Progenitor cell of endocrine pancreas (in vitro differentiated cells): ENCODE results near the gene OR51G2. TPM values are rescaled to one million over a fixed set of nuclear protein-coding genes. Genes with fewer than 3 reads are reported as not detected.

Source experiments
- DNase-seq: peaks from one replicate; pipeline ENCODE4 v3.0.0; 2021; ENCODE audit warnings: low spot score; ENCODE audit not compliant: unreplicated experiment
- H3K27ac Mint-ChIP-seq: 2 replicates; pipeline ENCODE4 v1.8.0; 2021; ENCODE audit warnings: mild to moderate bottlenecking, moderate library complexity, mixed read lengths
- H3K27me3 Mint-ChIP-seq: 2 replicates; pipeline ENCODE4 v1.8.0; 2021; ENCODE audit warnings: mixed read lengths
- H3K36me3 Mint-ChIP-seq: 2 replicates; pipeline ENCODE4 v1.8.0; 2022; ENCODE audit warnings: mixed read lengths; ENCODE audit not compliant: insufficient read depth
- H3K4me1 Mint-ChIP-seq: 2 replicates; pipeline ENCODE4 v1.8.0; 2021; ENCODE audit warnings: low read depth, mixed read lengths
- H3K4me3 Mint-ChIP-seq: 2 replicates; pipeline ENCODE4 v1.8.0; 2021; ENCODE audit warnings: low read depth, mild to moderate bottlenecking, moderate library complexity, mixed read lengths
- H3K9me3 Mint-ChIP-seq: 2 replicates; pipeline ENCODE4 v1.8.0; 2021; ENCODE audit warnings: low read depth, mixed read lengths
- CTCF ChIP-seq: fragments of 200-600 bp; sonication (generic); IDR thresholded peaks from one replicate; pipeline ENCODE4 v1.5.0; 2021; ENCODE audit warnings: antibody characterized with exemption, mild to moderate bottlenecking; ENCODE audit not compliant: unreplicated experiment
- total RNA-seq: library from RNA; stranded (reverse); gene quantifications from 2 replicates; pipeline ENCODE4 v1.2.1, GENCODE V29; 2021

OR51G2 gene
- total RNA-seq, 1 donor from 2014 or later = not detected

GRCh38 chr11:4887591-4887990, 31.6 kb downstream of the OR51G2 start:
- no peak overlapping the region for H3K4me3 Mint-ChIP-seq
- no peaks in the 10 kb centered on the region for H3K36me3 Mint-ChIP-seq
- DNase-seq = no peak

GRCh38 chr11:4886186-4886585, 33.0 kb downstream of the OR51G2 start:
- no peak for TF ChIP-seq CTCF
- H3K9me3 Mint-ChIP-seq = no peaks in the 10 kb centered on the region
- no peak for DNase-seq
- no peak overlapping the region for H3K27ac Mint-ChIP-seq
- peaks cover 5% of the 10 kb centered on the region for H3K4me1 Mint-ChIP-seq
- no peaks in the 10 kb centered on the region for H3K36me3 Mint-ChIP-seq
- H3K27me3 Mint-ChIP-seq = no peaks in the 10 kb centered on the region
- H3K4me3 Mint-ChIP-seq = no peak overlapping the region

More at GRCh38 chr11:4887591-4887990, 31.6 kb downstream of the OR51G2 start:
- no peaks in the 10 kb centered on the region for H3K9me3 Mint-ChIP-seq
- H3K4me1 Mint-ChIP-seq = peaks cover 5% of the 10 kb centered on the region
- H3K27ac Mint-ChIP-seq = no peak overlapping the region
- H3K27me3 Mint-ChIP-seq = no peaks in the 10 kb centered on the region
- TF ChIP-seq CTCF = no peak

- Mint-ChIP-seq H3K4me1 (peaks cover 5% of the 10 kb centered on the region), H3K27ac (no peak overlapping the region), H3K4me3 (no peak overlapping the region), H3K27me3 (no peaks in the 10 kb centered on the region), H3K9me3 (no peaks in the 10 kb centered on the region), H3K36me3 (no peaks in the 10 kb centered on the region)
- no peak for DNase-seq
- TF ChIP-seq CTCF = no peak
These were observed 34.8 kb downstream of the OR51G2 start for GRCh38 chr11:4884361-4884760.

- no peak for DNase-seq
- no peak for TF ChIP-seq CTCF
- Mint-ChIP-seq H3K36me3 (no peaks in the 10 kb centered on the region), H3K4me1 (peaks cover 5% of the 10 kb centered on the region), H3K4me3 (no peak overlapping the region), H3K27ac (no peak overlapping the region), H3K27me3 (no peaks in the 10 kb centered on the region), H3K9me3 (no peaks in the 10 kb centered on the region)
These were observed 36.6 kb downstream of the OR51G2 start for GRCh38 chr11:4882543-4882942.

GRCh38 chr11:4881860-4882500, 37.2 kb downstream of the OR51G2 start, which contains the start of gene OR51T1:
OR51T1 (plus strand) TSS chr11:4881900; CDS start chr11:4881900, 0 bp downstream.
- no peaks in the 10 kb centered on the region for H3K27me3 Mint-ChIP-seq
- H3K4me1 Mint-ChIP-seq = peaks cover 5% of the 10 kb centered on the region

More at GRCh38 chr11:4881860-4882500, 37.2 kb downstream of the OR51G2 start, which contains the start of gene OR51T1:
- no peak for TF ChIP-seq CTCF
- no peak within 1 kb of the TSS for H3K27ac Mint-ChIP-seq
- H3K4me3 Mint-ChIP-seq = no peak within 1 kb of the TSS
- H3K36me3 Mint-ChIP-seq = no peaks in the 10 kb centered on the region
- no peaks in the 10 kb centered on the region for H3K9me3 Mint-ChIP-seq
- DNase-seq = no peak
